GM21526 (cell line): Measurements from ENCODE around the gene ACBD3.
A peak's percentile ranks its signal among the peaks of the same experiment; 100 is the strongest.

Source experiments
- ATAC-seq: cut with Tn5 transposase; IDR thresholded peaks from one replicate; pipeline ENCODE4 v1.9.1; 2021; ENCODE audit warnings: moderate library complexity; ENCODE audit not compliant: unreplicated experiment, low FRiP score

The ACBD3 gene

GRCh38 chr1:226117330-226117729, 69.2 kb downstream of the ACBD3 start:
- no peak for ATAC-seq

GRCh38 chr1:226116673-226117072, 69.9 kb downstream of the ACBD3 start:
- ATAC-seq: no peak

GRCh38 chr1:226112626-226113025, 73.9 kb downstream of the ACBD3 start:
- no peak for ATAC-seq

- no peak for ATAC-seq
Measured at GRCh38 chr1:226111883-226112261, 74.7 kb downstream of the ACBD3 start.

GRCh38 chr1:226111098-226111882, 75.3 kb downstream of the ACBD3 start:
- no peak for ATAC-seq

GRCh38 chr1:226110249-226111097, 76.1 kb downstream of the ACBD3 start:
- ATAC-seq: peak; percentile 74

- peak; percentile 68 for ATAC-seq
Measured at GRCh38 chr1:226109829-226110248, 76.7 kb downstream of the ACBD3 start.

GRCh38 chr1:226108935-226109828, 77.4 kb downstream of the ACBD3 start:
- peak; percentile 4 for ATAC-seq

GRCh38 chr1:226107471-226108460, 78.8 kb downstream of the ACBD3 start:
- no peak for ATAC-seq

GRCh38 chr1:226104671-226105121, 81.8 kb downstream of the ACBD3 start:
- no peak for ATAC-seq

- no peak for ATAC-seq
Measured at GRCh38 chr1:226100436-226101391, 85.8 kb downstream of the ACBD3 start.

GRCh38 chr1:226098870-226099835, 87.4 kb downstream of the ACBD3 start:
- ATAC-seq: no peak

- no peak for ATAC-seq
Measured at GRCh38 chr1:226097866-226098625, 88.5 kb downstream of the ACBD3 start.

GRCh38 chr1:226095286-226095685, 91.3 kb downstream of the ACBD3 start:
- no peak for ATAC-seq
